CD4-positive, alpha-beta T cell treated with Interleukin-6 at 100 ng/mL for 8 hours (primary cell): ENCODE data around the gene GNL3.
A peak's percentile ranks its signal among the peaks of the same experiment; 100 is the strongest.

ENCODE experiments used
- DNase-seq: peaks from one replicate; pipeline ENCODE4 v3.0.0-alpha.2; 2020; ENCODE audit warnings: mixed read lengths, low spot score

GNL3 gene

GRCh38 chr3:52688266-52688665 is 2.4 kb downstream of the GNL3 start:
- DNase-seq, result no peak

- DNase-seq, result no peak
Observed at GRCh38 chr3:52689151-52689550, 3.3 kb downstream of the GNL3 start.

GRCh38 chr3:52690560-52690959 is 4.7 kb downstream of the GNL3 start:
- no peak for DNase-seq

GRCh38 chr3:52693071-52693470 is 7.2 kb downstream of the GNL3 start:
- DNase-seq, result no peak

- DNase-seq, result no peak
Observed at GRCh38 chr3:52694528-52695189, 8.8 kb downstream of the GNL3 start.

- no peak for DNase-seq
Observed at GRCh38 chr3:52695798-52696671, 10.2 kb downstream of the GNL3 start.

- DNase-seq, result no peak
Observed at GRCh38 chr3:52696830-52697631, 11.2 kb downstream of the GNL3 start.

- no peak for DNase-seq
Observed at GRCh38 chr3:52697632-52697965, 11.8 kb downstream of the GNL3 start.

GRCh38 chr3:52703341-52703740 is 17.5 kb downstream of the GNL3 start:
- DNase-seq, result no peak

GRCh38 chr3:52704611-52705437 is 19.0 kb downstream of the GNL3 start:
- DNase-seq, result no peak

- DNase-seq, result no peak
Observed at GRCh38 chr3:52705438-52705687, 19.5 kb downstream of the GNL3 start.

- peak; percentile 78 for DNase-seq
Observed at GRCh38 chr3:52705688-52706686, 20.2 kb downstream of the GNL3 start, which contains the start of the genes GLT8D1 and SPCS1. Gene GLT8D1, minus strand, starts transcription at chr3:52705791. Its CDS starts 5,331 bp downstream, at chr3:52700460. Gene SPCS1, plus strand, starts transcription at chr3:52706106. Its CDS starts 141 bp downstream, at chr3:52706247.

- DNase-seq, result no peak
Observed at GRCh38 chr3:52707585-52707984, 21.8 kb downstream of the GNL3 start.

- no peak for DNase-seq
Observed at GRCh38 chr3:52710512-52710911, 24.7 kb downstream of the GNL3 start.

GRCh38 chr3:52712291-52713212 is 26.7 kb downstream of the GNL3 start:
- no peak for DNase-seq

GRCh38 chr3:52714335-52715302 is 28.8 kb downstream of the GNL3 start:
- DNase-seq, result no peak

GRCh38 chr3:52715714-52716305 is 30.0 kb downstream of the GNL3 start:
- no peak for DNase-seq

- DNase-seq, result no peak
Observed at GRCh38 chr3:52719618-52720017, 33.8 kb downstream of the GNL3 start.
